SK-N-DZ (cell line): ENCODE data around the gene SST.
A peak's percentile ranks its signal among the peaks of the same experiment; 100 is the strongest.
"Not testable (repeated sequence)": the region's sequence is repeated elsewhere in the genome, so short reads cannot be mapped to it uniquely, and the experiment has no call there.

Experiments used
- DNase-seq: peaks from one replicate; pipeline ENCODE4 v3.0.0-alpha.2; 2015; ENCODE audit warnings: low spot score

Gene SST

GRCh38 chr3:187684444-187684843, 14.2 kb upstream of the SST start:
- DNase-seq = no peak

DNA sequence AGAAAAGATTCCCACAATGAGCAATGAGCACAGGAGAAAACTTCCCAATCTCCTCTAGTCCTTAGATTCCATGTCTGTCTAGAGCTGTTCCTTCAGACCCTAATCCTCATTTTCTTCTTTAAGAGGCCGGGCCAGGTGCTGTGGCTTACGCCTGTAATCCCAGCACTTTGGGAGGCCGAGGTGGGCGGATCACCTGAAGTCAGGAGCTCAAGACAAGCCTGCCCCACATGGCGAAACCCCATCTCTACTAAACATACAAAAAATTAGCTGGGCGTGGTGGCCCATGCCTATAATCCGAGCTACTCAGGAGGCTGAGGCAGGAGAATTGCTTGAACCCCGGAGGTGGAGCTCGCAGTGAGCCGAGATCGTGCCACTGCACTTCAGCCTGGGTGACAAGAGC, 11.6 kb upstream of the SST start:
- DNase-seq = not testable (repeated sequence)

- DNase-seq = peak; percentile 78
Observed at GRCh38 chr3:187679638-187680396, 9.6 kb upstream of the SST start.

DNA sequence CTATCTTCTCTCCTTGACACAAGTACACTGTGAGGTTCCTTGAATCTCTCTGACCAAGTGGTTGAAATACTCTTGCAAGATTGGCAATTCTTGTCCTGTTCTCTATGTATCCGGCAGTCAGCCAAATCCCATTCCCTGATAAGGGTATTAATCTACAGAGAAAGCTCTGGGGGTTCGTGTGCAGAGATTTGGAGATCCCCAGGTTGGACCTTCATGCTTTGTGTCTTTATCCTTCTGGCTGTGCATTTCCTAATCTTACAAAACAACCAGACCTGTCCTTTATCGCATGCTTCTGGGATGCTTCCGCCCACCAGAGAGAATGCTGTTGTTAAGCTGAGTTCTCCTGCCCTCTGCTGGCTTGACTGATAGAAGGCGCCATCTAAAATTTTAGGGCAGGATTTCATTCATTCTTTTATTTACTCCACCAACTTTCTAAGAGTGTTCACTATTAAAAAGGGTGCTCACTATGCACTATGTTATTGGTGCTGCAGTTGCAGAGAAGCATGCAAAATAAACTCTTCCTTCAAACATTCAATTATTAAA, 8.6 kb upstream of the SST start:
- peak; percentile 52 for DNase-seq

- DNase-seq = no peak
Observed at GRCh38 chr3:187677604-187678003, 7.4 kb upstream of the SST start.

GRCh38 chr3:187673012-187673411, 2.8 kb upstream of the SST start:
- DNase-seq = no peak

- DNase-seq = no peak
Observed at GRCh38 chr3:187667526-187667925, 2.7 kb downstream of the SST start.

DNA sequence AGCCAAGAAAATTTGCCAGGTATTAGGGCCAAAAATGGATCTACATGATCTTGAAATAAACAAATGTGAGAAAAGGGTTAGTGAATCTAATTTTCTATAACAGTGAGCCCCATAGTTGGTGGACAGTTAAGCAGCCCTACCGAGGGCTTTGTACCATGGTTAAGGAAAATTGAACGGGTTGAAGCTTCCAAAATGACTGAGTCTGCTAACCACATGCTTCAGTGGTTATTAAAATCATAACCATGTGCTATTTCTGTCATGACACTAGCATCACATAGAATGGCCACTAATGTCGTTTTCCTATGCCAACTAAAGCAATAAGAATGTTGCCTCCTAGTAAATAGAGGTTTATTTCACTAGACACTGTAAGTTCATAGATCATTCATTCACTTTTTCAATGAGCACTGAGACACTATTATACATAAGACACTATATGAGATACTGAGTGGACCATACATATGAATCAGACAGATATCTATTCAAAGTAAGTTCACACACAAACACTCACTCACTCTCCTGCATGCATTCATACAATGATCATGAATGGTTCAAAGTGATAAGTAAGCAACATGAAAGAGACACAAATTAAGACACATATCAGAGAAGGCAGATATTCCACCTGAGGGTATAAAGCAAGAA, 4.3 kb downstream of the SST start:
- no peak for DNase-seq

DNA sequence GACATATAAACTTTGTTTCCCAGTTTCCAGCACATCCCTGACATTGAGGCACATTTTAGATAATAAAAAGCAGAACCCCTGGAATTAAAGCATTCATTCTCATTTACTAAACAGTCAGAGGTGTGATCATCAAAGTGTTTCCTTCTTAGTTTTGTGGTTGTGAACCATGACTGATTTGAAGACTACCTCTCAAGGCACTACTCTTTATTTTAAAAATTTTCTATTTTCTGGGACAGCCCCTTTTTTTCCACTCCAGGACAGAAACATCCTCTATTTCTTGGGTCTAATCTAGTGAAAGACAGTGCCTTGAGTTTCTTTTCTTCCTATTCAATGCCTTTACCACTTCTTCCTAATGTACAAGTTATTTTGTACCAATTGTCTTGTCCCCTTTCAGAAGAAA, 5.2 kb downstream of the SST start:
- DNase-seq = no peak

- no peak for DNase-seq
Observed at GRCh38 chr3:187662848-187663409, 7.3 kb downstream of the SST start.

DNA sequence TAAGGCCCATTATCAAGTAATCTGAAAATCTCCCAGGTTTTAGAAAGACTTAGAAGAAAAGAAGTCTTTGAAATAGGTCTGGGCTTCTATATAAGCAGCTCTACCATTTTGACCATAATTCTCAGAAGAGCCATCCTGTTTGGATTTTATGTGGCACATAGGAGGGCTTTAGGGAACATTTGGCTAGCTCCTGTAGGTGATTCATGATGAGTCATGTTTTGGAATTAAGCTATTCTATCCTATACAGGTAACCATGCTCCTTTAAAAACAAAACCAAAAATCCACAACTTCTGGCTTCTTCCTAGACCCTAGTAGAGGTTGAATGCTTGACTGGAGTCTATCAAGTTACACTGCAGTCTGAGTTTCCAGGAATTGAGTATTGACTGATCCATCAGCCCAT, 8.9 kb downstream of the SST start:
- DNase-seq = no peak

DNA sequence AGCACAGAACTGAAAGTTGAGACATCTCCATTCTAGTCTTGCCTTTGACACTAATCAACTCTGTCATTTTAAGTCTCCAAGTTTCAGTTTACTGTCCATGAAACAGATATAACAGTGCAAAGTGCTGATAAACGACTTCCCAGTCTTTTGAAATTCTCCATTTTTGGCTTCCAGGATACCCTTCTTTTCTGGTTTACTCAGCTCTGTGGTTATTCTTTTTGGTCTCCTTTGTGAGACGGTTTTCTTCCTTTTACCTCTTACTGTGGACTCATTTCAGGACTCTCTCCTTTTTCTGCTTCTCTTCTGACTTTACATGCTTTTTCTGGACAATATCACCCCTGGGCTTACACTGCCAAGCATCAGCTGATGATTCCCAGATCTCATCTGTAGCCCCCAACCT, 18.9 kb downstream of the SST start:
- DNase-seq = no peak

GRCh38 chr3:187648177-187648576, 22.0 kb downstream of the SST start:
- no peak for DNase-seq

DNA sequence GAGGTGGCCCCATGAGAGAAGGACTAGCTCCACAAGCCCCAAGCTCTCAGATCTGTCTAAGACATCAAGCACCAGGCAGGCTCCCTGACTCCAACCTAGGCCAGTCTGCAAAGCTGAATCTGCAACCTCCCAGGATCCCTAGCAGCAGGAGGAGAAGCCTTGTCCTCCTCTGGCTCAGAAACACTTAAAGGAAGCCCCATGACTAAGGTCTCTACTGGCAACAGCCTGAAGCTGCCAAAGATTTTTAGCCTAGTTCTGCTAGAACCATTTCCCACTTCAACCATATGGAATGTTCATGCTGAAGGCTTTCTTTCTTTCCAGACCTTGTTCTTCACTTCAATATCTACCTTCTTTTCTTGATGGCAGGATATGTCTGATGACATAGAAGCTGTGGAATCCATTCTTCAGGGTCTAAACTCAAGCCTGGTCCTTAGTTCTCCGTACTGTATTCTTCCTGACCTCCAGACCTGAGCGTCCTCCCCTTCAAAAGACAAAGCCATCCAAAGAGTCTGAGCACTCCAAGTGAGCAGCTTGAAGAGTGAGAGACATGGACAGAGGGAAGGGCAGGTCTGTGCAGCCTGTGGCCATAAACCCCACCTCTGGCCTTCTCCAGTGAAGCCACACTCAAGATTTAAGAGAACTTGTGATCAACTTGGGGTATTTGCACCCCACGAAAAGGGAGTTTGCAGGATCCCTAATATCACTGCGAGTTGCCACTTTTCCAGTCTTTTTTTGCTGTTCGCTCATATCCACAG, 23.1 kb downstream of the SST start:
- no peak for DNase-seq

DNA sequence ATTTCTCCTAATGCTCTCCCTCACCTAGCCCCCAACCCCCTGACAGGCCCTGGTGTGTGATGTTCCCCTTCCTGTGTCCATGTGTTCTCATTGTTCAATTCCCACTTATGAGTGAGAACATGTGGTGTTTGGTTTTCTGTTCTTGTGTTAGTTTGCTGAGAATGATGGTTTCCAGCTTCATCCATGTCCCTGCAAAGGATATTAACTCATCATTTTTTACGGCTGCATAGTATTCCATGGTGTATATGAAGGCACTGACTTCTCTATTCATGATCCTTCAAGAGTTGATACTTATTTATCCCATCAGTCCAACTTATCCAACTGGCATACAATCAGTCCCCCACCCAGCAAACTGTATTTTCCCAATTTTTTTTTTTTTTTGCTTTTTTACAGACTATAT, 24.8 kb downstream of the SST start:
- DNase-seq = not testable (repeated sequence)

- no peak for DNase-seq
Observed at GRCh38 chr3:187642861-187643260, 27.3 kb downstream of the SST start.

GRCh38 chr3:187641320-187642016, 28.7 kb downstream of the SST start:
- no peak for DNase-seq

DNA sequence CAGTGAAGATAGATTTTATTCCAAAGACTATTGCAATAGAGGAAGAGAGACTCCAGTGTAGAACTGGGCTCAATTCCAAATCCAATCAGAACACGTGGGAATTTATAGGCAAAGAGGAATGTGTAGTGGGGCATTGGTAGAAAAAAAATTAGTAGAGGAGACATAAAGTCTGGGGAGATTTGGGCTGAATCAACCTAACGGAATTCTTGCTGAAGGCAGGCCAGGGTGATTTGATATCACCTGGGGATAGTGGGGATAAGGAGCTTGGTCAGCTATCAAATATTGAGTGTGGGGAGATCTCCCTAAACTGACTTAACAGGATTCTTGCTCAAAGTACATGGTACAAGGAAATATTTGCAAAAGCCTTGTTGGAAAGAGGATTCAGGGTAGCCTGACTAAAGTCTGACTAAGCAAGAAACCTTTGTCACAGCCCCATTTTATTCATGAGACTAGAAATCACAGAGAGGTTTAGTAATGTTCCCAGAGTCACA, 29.6 kb downstream of the SST start:
- no peak for DNase-seq

GRCh38 chr3:187639927-187640568, 30.1 kb downstream of the SST start:
- DNase-seq = no peak

DNA sequence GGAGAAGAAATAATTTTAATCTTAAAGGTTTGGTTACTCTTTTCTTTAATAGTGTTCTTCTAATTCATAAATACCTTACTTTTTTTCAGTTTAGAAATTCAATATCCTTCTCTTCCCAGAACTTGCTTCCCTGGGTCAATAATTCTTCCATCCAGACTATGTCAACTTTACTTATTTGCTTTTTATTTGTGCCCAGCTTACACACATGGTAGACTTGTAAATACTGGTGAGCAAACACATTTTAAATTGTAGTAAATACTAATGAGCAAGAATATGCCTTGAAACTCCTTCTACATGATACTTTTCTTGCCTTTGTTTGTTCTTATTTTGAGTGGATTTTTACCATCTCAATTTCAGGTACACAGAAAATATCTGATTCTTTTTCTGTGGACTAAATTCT, 33.7 kb downstream of the SST start:
- no peak for DNase-seq

GRCh38 chr3:187630404-187630803, 39.8 kb downstream of the SST start:
- no peak for DNase-seq
